A549 (cell line): ENCODE data around the gene DDX41.

Experiments used
- CBX8 ChIP-seq: fragments of 200-600 bp; sonication (generic); IDR thresholded peaks from 2 replicates; pipeline ENCODE4 v1.6.1; 2016
- CTCF ChIP-seq: fragments of >200 bp; sonication (Bioruptor Twin); formaldehyde crosslinking; IDR thresholded peaks from 3 replicates; pipeline ENCODE4 v1.5.1; 2016
- FOSB ChIP-seq: fragments of 250-450 bp; sonication (Bioruptor Pico); IDR thresholded peaks from 2 replicates; pipeline ENCODE4 v1.5.0; 2020; ENCODE audit warnings: mild to moderate bottlenecking, moderate library complexity
- POLR2A ChIP-seq: IDR thresholded peaks from 2 replicates; pipeline ENCODE4 v1.6.1; 2012; ENCODE audit warnings: mild to moderate bottlenecking, low read length
- REST ChIP-seq: fragments of 200-600 bp; sonication (generic); IDR thresholded peaks from 2 replicates; pipeline ENCODE4 v1.6.1; 2016; ENCODE audit warnings: antibody characterized with exemption, mild to moderate bottlenecking, moderate library complexity

- TF ChIP-seq CTCF, result no peak
- no peak for TF ChIP-seq FOSB (CRISPR knock-in tag)
- no peak for TF ChIP-seq CBX8
- no peak for TF ChIP-seq POLR2A
- TF ChIP-seq REST, result no peak
Measured at GRCh38 chr5:177492841-177493240, 23.9 kb downstream of the DDX41 start.
